ENCODE data around the gene ODAM.

- no peak for TF ChIP-seq CTCF (IDR thresholded peaks at IDR 0.05)
- TF ChIP-seq POLR2A (IDR thresholded peaks at IDR 0.05): no peak
These were observed 41.6 kb upstream of the ODAM start, which contains the start of gene PRR27 for GRCh38 chr4:70153937-70154336.

Measured in body of pancreas (tissue), 4 donors.